Neural progenitor cell (in vitro differentiated cells): ENCODE measurements around the gene HKDC1. TPM values are rescaled to one million over a fixed set of nuclear protein-coding genes. Genes with fewer than 3 reads are reported as not detected.
"Not testable (repeated sequence)": the region's sequence is repeated elsewhere in the genome, so short reads cannot be mapped to it uniquely, and the experiment has no call there.

Experiments used
- DNase-seq: peaks from one replicate; pipeline ENCODE4 v3.0.0-alpha.2; 2016; ENCODE audit warnings: low spot score
- H2AFZ ChIP-seq: fragments of 200-600 bp; sonication (generic); replicated peaks from 2 replicates; pipeline ENCODE4 v1.6.1; 2016; ENCODE audit warnings: antibody characterized with exemption
- H3F3A ChIP-seq: fragments of 200-600 bp; sonication (generic); 2 replicates; pipeline ENCODE4 v1.6.1; 2016; ENCODE audit warnings: antibody characterized with exemption, low read depth
- H3K27ac ChIP-seq: fragments of 200-600 bp; sonication (generic); 2 replicates; pipeline ENCODE4 v1.5.1; 2016; ENCODE audit warnings: mild to moderate bottlenecking
- H3K27me3 ChIP-seq: fragments of 200-600 bp; sonication (generic); 2 replicates; pipeline ENCODE4 v1.6.1; 2016; ENCODE audit warnings: mild to moderate bottlenecking, moderate library complexity
- H3K36me3 ChIP-seq: fragments of 200-600 bp; sonication (generic); 2 replicates; pipeline ENCODE4 v1.5.1; 2016
- H3K4me1 ChIP-seq: fragments of 200-600 bp; sonication (generic); 2 replicates; pipeline ENCODE4 v1.6.1; 2016; ENCODE audit warnings: mixed run types
- H3K4me2 ChIP-seq: fragments of 200-600 bp; sonication (generic); 2 replicates; pipeline ENCODE4 v1.6.1; 2016
- H3K4me3 ChIP-seq: fragments of 200-600 bp; sonication (generic); 2 replicates; pipeline ENCODE4 v1.5.1; 2016
- H3K79me2 ChIP-seq: fragments of 200-600 bp; sonication (generic); 2 replicates; pipeline ENCODE4 v1.6.1; 2016; ENCODE audit warnings: low read depth
- H3K9ac ChIP-seq: fragments of 200-600 bp; sonication (generic); 2 replicates; pipeline ENCODE4 v1.6.1; 2016
- H3K9me3 ChIP-seq: fragments of 200-600 bp; sonication (generic); 2 replicates; pipeline ENCODE4 v1.5.1; 2016; ENCODE audit warnings: low read depth
- H4K20me1 ChIP-seq: fragments of 200-600 bp; sonication (generic); 2 replicates; pipeline ENCODE4 v1.6.1; 2016; ENCODE audit warnings: low read depth
- H3K27ac Mint-ChIP-seq: 3 replicates; pipeline ENCODE4 v1.8.0; 2021; ENCODE audit warnings: mixed read lengths
- H3K27me3 Mint-ChIP-seq: 2 replicates; pipeline ENCODE4 v1.8.0; 2022; ENCODE audit warnings: low read depth, mild to moderate bottlenecking, inconsistent platforms, moderate library complexity, mixed read lengths; ENCODE audit not compliant: insufficient read depth
- H3K36me3 Mint-ChIP-seq: 3 replicates; pipeline ENCODE4 v1.8.0; 2021; ENCODE audit warnings: mixed read lengths
- H3K4me1 Mint-ChIP-seq: 3 replicates; pipeline ENCODE4 v1.8.0; 2021; ENCODE audit warnings: mixed read lengths
- H3K4me3 Mint-ChIP-seq: 3 replicates; pipeline ENCODE4 v1.8.0; 2021; ENCODE audit warnings: mild to moderate bottlenecking, moderate library complexity, mixed read lengths
- H3K9me3 Mint-ChIP-seq: 3 replicates; pipeline ENCODE4 v1.8.0; 2020; ENCODE audit warnings: mixed read lengths
- EZH2 ChIP-seq: fragments of 200-600 bp; sonication (generic); IDR thresholded peaks from 2 replicates; pipeline ENCODE4 v1.6.1; 2017; ENCODE audit warnings: antibody characterized with exemption, mild to moderate bottlenecking, moderate library complexity
- EZH2phosphoT487 ChIP-seq: fragments of 200-600 bp; sonication (generic); IDR thresholded peaks from 2 replicates; pipeline ENCODE4 v1.6.1; 2017; ENCODE audit warnings: antibody characterized with exemption
- total RNA-seq: library from RNA; depleted of rRNA; stranded (reverse); fragments of >200 nt; gene quantifications from 2 replicates; pipeline ENCODE4 v1.2.3, GENCODE V29; 2015; ENCODE audit warnings: low replicate concordance
- TF ChIP-seq, protein P1 (sequence below): fragments of 200-600 bp; sonication (generic); IDR thresholded peaks from 2 replicates; pipeline ENCODE4 v1.5.1; 2017; ENCODE audit warnings: antibody characterized with exemption, mild to moderate bottlenecking

Gene HKDC1
- total RNA-seq, 1 donor from 2014 or later, result 0.30 TPM

DNA sequence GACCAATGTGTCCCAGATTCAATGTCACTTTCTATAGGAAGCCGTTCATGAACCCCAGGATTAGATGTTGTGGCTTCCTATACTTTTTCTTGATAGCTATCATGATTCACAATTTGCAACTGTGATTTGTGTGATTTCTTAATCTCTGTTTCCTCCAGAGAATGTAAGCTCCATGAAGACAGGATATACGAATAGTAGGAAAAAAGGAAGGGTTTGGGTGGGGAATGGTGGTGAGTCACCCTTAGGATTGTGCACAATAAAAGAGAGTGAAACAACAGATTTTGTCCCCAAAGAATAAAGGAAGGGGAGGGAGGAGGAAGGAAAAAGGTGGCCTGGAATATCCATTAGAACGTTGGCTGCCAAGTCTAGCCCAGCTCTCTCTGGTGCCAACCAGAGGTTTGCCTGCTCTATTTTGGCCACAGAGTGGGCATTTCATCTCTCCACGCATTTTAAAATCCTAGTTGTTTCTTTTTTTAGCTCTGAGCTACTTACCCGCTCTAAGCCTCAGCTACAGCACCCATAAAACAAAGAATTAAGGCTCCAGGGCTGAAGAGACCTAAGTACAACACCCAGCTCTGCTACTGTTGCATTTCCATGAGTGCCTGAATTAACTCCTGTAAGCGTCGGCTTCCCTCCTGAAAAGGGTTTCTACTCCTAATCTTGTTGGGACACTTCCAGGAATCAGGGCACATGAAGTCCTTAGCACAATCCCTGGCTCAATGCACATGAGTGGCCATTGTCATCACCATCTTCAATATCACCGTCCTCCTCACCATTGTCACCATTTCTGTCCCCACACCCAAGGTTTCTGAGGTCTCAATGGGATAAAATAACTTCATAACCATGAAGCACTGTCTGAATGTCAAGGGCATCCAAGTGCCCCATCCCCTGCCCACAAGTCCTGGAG, 61.6 kb downstream of the HKDC1 start:
- peaks cover 2% of the 10 kb centered on the region for H3K27me3 Mint-ChIP-seq
- Histone ChIP-seq H3K9ac (no peak overlapping the region), H2AFZ (no peak overlapping the region), H3K79me2 (no peaks in the 10 kb centered on the region), H3K27ac (no peak overlapping the region), H3K27me3 (no peaks in the 10 kb centered on the region), H3K9me3 (no peaks in the 10 kb centered on the region), H3K4me1 (peaks cover 20% of the 10 kb centered on the region), H3K4me3 (no peak overlapping the region), H3K36me3 (no peaks in the 10 kb centered on the region), H4K20me1 (no peaks in the 10 kb centered on the region), H3K4me2 (no peak overlapping the region), H3F3A (peaks cover 6% of the 10 kb centered on the region)
- DNase-seq, result no peak
- H3K9me3 Mint-ChIP-seq, result peaks cover 11% of the 10 kb centered on the region
- H3K27ac Mint-ChIP-seq, result no peak overlapping the region
- no peaks in the 10 kb centered on the region for H3K36me3 Mint-ChIP-seq
- peaks cover 44% of the 10 kb centered on the region for H3K4me1 Mint-ChIP-seq
- TF ChIP-seq, protein P1, sequence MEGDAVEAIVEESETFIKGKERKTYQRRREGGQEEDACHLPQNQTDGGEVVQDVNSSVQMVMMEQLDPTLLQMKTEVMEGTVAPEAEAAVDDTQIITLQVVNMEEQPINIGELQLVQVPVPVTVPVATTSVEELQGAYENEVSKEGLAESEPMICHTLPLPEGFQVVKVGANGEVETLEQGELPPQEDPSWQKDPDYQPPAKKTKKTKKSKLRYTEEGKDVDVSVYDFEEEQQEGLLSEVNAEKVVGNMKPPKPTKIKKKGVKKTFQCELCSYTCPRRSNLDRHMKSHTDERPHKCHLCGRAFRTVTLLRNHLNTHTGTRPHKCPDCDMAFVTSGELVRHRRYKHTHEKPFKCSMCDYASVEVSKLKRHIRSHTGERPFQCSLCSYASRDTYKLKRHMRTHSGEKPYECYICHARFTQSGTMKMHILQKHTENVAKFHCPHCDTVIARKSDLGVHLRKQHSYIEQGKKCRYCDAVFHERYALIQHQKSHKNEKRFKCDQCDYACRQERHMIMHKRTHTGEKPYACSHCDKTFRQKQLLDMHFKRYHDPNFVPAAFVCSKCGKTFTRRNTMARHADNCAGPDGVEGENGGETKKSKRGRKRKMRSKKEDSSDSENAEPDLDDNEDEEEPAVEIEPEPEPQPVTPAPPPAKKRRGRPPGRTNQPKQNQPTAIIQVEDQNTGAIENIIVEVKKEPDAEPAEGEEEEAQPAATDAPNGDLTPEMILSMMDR, result no peak
- no peak for TF ChIP-seq EZH2
- no peak for TF ChIP-seq EZH2phosphoT487
- H3K4me3 Mint-ChIP-seq, result no peak overlapping the region

GRCh38 chr10:69284402-69284801, 64.3 kb downstream of the HKDC1 start:
- not testable (repeated sequence) for H3K36me3 Mint-ChIP-seq, H3K36me3 ChIP-seq, H4K20me1 ChIP-seq, H3K27ac Mint-ChIP-seq, H3K79me2 ChIP-seq, H3K4me2 ChIP-seq, DNase-seq, H3K4me1 ChIP-seq, H3K4me3 ChIP-seq, H3K9me3 ChIP-seq, H3K27me3 ChIP-seq, H3K27ac ChIP-seq, H3K4me3 Mint-ChIP-seq, H2AFZ ChIP-seq, H3K9ac ChIP-seq, H3F3A ChIP-seq
- Mint-ChIP-seq H3K27me3 (peaks cover 12% of the 10 kb centered on the region), H3K4me1 (peaks cover 44% of the 10 kb centered on the region), H3K9me3 (peaks cover 11% of the 10 kb centered on the region)

- H3K79me2 ChIP-seq, result no peaks in the 10 kb centered on the region
- H3K27ac ChIP-seq, result no peak overlapping the region
These were observed 65.6 kb downstream of the HKDC1 start for GRCh38 chr10:69285699-69286098.

More at GRCh38 chr10:69285699-69286098, 65.6 kb downstream of the HKDC1 start:
- H3K27me3 ChIP-seq, result no peaks in the 10 kb centered on the region
- no peaks in the 10 kb centered on the region for H3K9me3 ChIP-seq
- H3K4me2 ChIP-seq, result no peak overlapping the region
- Mint-ChIP-seq H3K36me3 (no peaks in the 10 kb centered on the region), H3K9me3 (peaks cover 10% of the 10 kb centered on the region), H3K4me1 (peaks cover 36% of the 10 kb centered on the region), H3K27ac (peak overlapping the region; percentile 86), H3K4me3 (peak overlapping the region; percentile 51), H3K27me3 (peaks cover 15% of the 10 kb centered on the region)
- TF ChIP-seq, protein P1, result no peak
- TF ChIP-seq EZH2phosphoT487 (no peak), EZH2 (no peak)
- no peak overlapping the region for H3K9ac ChIP-seq
- no peaks in the 10 kb centered on the region for H3K36me3 ChIP-seq
- no peak overlapping the region for H2AFZ ChIP-seq
- no peak overlapping the region for H3K4me3 ChIP-seq
- no peak for DNase-seq
- no peaks in the 10 kb centered on the region for H4K20me1 ChIP-seq
- no peaks in the 10 kb centered on the region for H3F3A ChIP-seq
- peaks cover 7% of the 10 kb centered on the region for H3K4me1 ChIP-seq
